Measurements from ENCODE around the gene PPIL6.

Gene PPIL6

DNA sequence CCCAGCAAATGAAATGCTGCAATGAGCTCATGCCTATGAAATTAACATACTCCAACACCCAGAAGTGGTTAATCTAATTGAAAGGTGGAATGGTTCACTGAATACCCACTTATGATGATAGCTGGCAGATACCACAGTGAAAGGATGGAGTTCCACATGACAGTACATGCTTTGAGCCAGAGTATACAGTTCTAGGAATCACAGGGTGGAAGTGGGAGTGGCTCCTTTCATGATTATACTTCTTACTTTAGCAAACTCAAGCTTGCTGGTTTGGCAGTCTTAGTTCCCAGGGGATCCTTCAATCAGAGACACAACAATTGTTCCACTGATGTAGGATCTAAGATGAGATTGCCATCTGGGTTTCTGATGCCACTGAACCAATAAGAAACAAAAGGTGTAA lies 79.6 kb downstream of the PPIL6 start:
- DNase-seq = no peak

DNA sequence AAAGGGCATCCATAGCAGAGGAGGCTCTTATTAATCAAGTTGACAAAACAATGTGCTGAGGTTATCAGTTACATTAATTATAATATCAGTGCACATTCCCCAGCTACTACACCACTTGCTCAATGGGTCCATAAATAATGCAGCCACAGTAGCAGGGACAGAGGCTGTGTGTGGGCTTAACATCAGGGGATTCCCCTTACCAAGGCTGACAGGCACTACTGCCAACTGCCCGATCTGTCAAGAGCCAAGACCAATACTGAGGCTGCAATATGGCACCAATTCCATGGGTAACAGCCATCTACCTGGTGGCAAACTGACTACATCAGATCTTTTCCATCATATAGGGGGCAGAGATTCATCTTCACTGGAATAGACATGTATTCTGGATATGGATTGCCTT lies 80.1 kb downstream of the PPIL6 start:
- no peak for DNase-seq

DNA sequence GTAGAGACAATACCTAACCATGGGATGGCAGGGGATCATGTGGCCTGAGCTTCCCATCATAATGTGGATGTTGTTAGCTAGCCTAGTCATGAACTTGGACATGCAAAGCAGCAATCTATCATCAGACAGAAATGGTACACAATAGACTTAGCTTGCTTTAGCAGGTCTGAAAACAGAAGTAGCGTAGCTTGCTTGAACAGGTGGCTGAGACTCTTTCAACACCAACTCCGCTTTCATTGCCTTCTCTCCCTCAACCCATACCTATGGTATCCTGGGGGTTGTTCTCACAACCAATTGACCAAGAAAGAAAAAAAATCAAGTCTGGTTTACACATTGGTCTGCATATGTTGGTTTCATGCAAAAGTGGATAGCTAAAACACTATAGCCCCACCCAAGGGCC lies 81.2 kb downstream of the PPIL6 start:
- no peak for DNase-seq

- no peak for DNase-seq
Observed at GRCh38 chr6:109358204-109358603, 82.2 kb downstream of the PPIL6 start.

- DNase-seq = no peak
Observed at GRCh38 chr6:109356237-109356636, 84.2 kb downstream of the PPIL6 start.

DNA sequence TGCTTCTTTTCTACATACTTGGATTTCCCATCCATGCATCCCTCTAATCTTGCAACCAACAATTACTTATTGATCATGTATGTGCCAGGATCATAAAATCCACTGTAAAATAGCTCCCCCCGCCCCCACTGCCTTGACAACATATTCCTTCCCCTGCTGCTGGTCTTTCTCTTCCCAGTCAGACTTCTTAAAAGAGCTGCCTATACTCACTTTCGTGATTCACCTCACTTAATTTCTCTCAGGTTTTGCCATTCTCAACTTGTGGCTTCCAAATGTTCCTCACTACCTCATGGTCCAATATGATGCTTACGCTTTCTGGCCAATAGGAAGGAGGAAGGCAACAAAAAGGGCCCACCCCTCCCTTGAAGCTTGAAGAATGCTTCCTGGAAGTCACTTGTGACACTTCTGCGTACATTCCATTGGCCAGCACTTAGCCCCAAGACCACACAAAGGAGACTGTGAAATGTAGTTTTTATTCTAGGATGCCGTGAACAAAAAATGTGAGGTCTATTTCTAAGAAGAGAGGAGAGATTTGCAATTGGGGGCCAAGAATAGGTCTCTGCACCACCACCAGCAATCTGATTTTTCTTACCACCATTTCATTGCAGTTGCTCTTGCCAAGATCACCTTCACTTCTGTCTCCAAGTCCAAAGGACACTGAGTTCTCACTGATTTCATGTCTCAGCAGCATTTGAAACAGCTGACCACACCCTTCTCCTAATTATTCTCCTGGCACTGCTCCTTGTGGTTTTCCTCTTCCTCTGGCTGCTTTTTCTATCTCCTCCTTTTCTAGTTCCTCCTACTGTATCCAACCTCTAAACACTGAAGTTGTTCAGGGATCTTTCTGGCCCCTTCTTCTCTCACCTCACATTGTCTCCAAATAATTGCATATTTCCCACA lies 88.9 kb downstream of the PPIL6 start:
- DNase-seq = no peak

GRCh38 chr6:109349419-109349987 lies 90.9 kb downstream of the PPIL6 start:
- DNase-seq = peak; percentile 85 to 93

- no peak for DNase-seq
Observed at GRCh38 chr6:109348226-109348625, 92.2 kb downstream of the PPIL6 start.

DNA sequence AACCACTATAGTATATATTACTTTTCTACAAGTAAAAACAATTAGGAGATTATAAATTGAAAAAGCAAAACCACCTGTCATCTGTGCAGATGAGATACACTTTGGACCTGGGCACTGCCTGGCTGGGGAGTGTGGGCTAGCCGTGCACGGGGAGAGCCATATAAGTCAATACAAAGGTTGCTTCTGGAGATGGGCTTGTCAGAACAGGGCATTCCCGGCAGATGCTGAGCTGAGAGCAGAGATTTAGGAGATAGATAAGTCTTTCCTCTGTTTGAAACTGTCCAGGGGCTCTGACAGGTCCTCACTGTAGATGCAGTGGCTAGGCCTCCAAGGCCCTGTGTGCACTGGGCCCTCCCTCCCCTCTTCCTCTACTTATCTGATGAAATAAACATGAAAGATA lies 92.6 kb downstream of the PPIL6 start:
- no peak for DNase-seq

DNA sequence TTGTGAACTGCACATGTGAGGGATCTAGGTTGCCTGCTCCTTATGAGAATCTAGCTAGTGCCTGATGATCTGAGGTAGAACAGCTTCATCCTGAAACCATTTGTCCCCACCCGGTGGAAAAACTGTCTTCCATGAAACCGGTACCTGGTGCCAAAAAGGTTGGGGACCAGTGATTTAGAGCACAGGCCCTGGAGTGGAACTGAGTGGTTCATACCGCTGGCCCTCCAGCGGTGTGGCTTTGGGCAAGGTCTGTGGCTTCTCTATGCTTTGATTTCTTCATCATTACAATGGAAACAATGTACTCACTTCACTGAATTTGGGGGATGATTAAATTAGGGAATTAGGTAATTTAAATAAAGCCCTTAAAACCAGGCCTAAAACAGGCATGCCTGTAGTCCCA lies 94.4 kb downstream of the PPIL6 start:
- no peak for DNase-seq

- DNase-seq = no peak
Observed at GRCh38 chr6:109344226-109344625, 96.2 kb downstream of the PPIL6 start.

- DNase-seq = no peak
Observed at GRCh38 chr6:109343518-109343917, 96.9 kb downstream of the PPIL6 start.

GRCh38 chr6:109342911-109343310 lies 97.5 kb downstream of the PPIL6 start:
- no peak for DNase-seq

GRCh38 chr6:109342506-109342905 lies 97.9 kb downstream of the PPIL6 start:
- no peak for DNase-seq

DNA sequence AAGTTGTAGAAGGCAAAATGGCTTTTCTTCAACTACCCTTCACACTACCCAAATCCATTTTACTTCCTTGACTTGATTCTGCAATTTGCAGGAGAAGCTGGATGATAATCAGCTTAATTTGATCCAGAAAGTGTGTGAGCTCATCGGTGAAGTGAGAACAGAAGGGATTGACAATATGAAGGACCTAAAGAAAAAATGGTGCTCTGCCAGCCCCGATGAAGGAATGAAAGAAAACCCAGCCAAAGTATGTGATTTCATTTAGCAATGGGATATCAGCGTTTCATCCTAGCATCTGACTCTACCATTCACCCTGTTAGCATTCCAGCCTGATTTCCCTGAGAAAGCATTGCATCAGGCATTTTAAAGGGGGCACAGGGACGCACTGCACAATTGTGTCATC lies 99.6 kb downstream of the PPIL6 start:
- DNase-seq = no peak

Measured in AML-193 (cell line).